GM12878 (cell line): Measurements from ENCODE around the gene HNRNPH1. TPM values are rescaled to one million over a fixed set of nuclear protein-coding genes. Genes with fewer than 3 reads are reported as not detected.

Experiments used
- ATAC-seq: fragments of 200-7000 bp; cut with Tn5 transposase; 3 replicates; pipeline ENCODE4 v1.9.1; 2020; ENCODE audit warnings: mild to moderate bottlenecking, moderate library complexity
- BruUV-seq: library from RNA; stranded (reverse); fragments of 400-500 nt; replicated peaks from 2 replicates; lab custom pipeline; 2021; lab: Mats Ljungman, UMichigan
- CTCF ChIA-PET: fragments of 300-600 bp; sonication (Branson Sonifier 250); formaldehyde crosslinking; extraction: SDS; loops from one replicate; lab custom pipeline; 2021; ENCODE audit warnings: inconsistent platforms; lab: Yijun Ruan, JAX
- POLR2A ChIA-PET: fragments of 350-600 bp; formaldehyde crosslinking; extraction: SDS; loops from one replicate; lab custom pipeline; 2021; ENCODE audit warnings: inconsistent platforms; lab: Charles Lee
- RAD21 ChIA-PET: fragments of 300-600 bp; sonication (Branson Sonifier 250); formaldehyde crosslinking; loops from one replicate; lab custom pipeline; 2023; ENCODE audit warnings: antibody characterized with exemption; ENCODE audit not compliant: unreplicated experiment; lab: Charles Lee
- SMC1A ChIA-PET: fragments of 300-600 bp; sonication (Branson Sonifier 250); formaldehyde crosslinking; loops from one replicate; lab custom pipeline; 2023; ENCODE audit not compliant: unreplicated experiment, uncharacterized antibody; lab: Charles Lee
- DNase-seq: peaks from one replicate; pipeline ENCODE4 v3.0.0-alpha.2; 2011; ENCODE audit warnings: low read depth, low spot score
- FAIRE-seq: peaks from 3 replicates; lab custom pipeline; 2011; peaks lifted over from hg19 to GRCh38; lab: Jason Lieb, UNC
- H2AFZ ChIP-seq: 2 replicates; pipeline ENCODE4 v1.6.0; 2011; ENCODE audit warnings: low read depth, low read length, control low read depth; ENCODE audit not compliant: control insufficient read depth
- H3K27ac ChIP-seq: 2 replicates; pipeline ENCODE4 v1.5.1; 2011; ENCODE audit warnings: control low read depth; ENCODE audit not compliant: control insufficient read depth, insufficient read depth
- H3K27me3 ChIP-seq, 2 experiments: replicated peaks in 1 of 2; 2 replicates each; pipeline versions ENCODE4 v1.6.0 to v1.6.1; 2011; ENCODE audit warnings: low read length in 1 of 2; ENCODE audit not compliant: control insufficient read depth in 2 of 2, insufficient read depth in 2 of 2
- H3K36me3 ChIP-seq, 2 experiments: 2 replicates each; pipeline ENCODE4 v1.5.1; 2011; ENCODE audit warnings: low read length in 1 of 2; ENCODE audit not compliant: control insufficient read depth in 2 of 2, insufficient read depth in 2 of 2
- H3K4me1 ChIP-seq: 2 replicates; pipeline ENCODE4 v1.6.1; 2011; ENCODE audit warnings: mild to moderate bottlenecking, low read length, moderate library complexity, mixed read lengths; ENCODE audit not compliant: control insufficient read depth, insufficient read depth
- H3K4me2 ChIP-seq: 2 replicates; pipeline ENCODE4 v1.6.0; 2011; ENCODE audit warnings: control low read depth; ENCODE audit not compliant: control insufficient read depth, insufficient read depth
- H3K4me3 ChIP-seq: fragments of 200-600 bp; sonication (generic); 2 replicates; pipeline ENCODE4 v1.5.1; 2016
- H3K79me2 ChIP-seq: 2 replicates; pipeline ENCODE4 v1.6.0; 2011; ENCODE audit warnings: low read length; ENCODE audit not compliant: control insufficient read depth, insufficient read depth
- H3K9ac ChIP-seq: 2 replicates; pipeline ENCODE4 v1.8.0; 2011; ENCODE audit warnings: low read length, control low read depth, mixed read lengths; ENCODE audit not compliant: control insufficient read depth, insufficient read depth
- H3K9me3 ChIP-seq: replicated peaks from 3 replicates; pipeline ENCODE4 v1.5.1; 2011; ENCODE audit warnings: mild to moderate bottlenecking, low read length; ENCODE audit not compliant: control insufficient read depth, insufficient read depth
- H4K20me1 ChIP-seq: 2 replicates; pipeline ENCODE4 v1.6.0; 2011; ENCODE audit not compliant: control insufficient read depth, insufficient read depth
- CREB1 ChIP-seq: IDR thresholded peaks from 2 replicates; pipeline ENCODE4 v1.6.1; 2012; ENCODE audit warnings: low read depth, mild to moderate bottlenecking, inconsistent platforms
- CREM ChIP-seq: IDR thresholded peaks from 2 replicates; pipeline ENCODE4 v1.6.1; 2014; ENCODE audit warnings: antibody characterized with exemption, low read depth
- EZH2 ChIP-seq: IDR thresholded peaks from 2 replicates; pipeline ENCODE4 v1.6.1; 2012; ENCODE audit warnings: low read depth, mild to moderate bottlenecking, control low read depth, inconsistent platforms, low read length, borderline replicate concordance; ENCODE audit not compliant: control insufficient read depth
- FOS ChIP-seq: IDR thresholded peaks from 3 replicates; pipeline ENCODE4 v1.6.1; 2011; ENCODE audit warnings: borderline replicate concordance; ENCODE audit not compliant: insufficient read length; ENCODE audit errors: extremely low read depth
- KAT2A ChIP-seq: conservative IDR thresholded peaks from 2 replicates; pipeline ENCODE4 v1.6.1; 2011; ENCODE audit warnings: low read depth, low read length; ENCODE audit not compliant: control insufficient read depth
- NFXL1 ChIP-seq: fragments of 450-650 bp; IDR thresholded peaks from 2 replicates; pipeline ENCODE4 v1.6.1; 2017; ENCODE audit warnings: antibody characterized with exemption, mild to moderate bottlenecking, borderline replicate concordance
- NR2C1 ChIP-seq: fragments of 450-650 bp; IDR thresholded peaks from 2 replicates; pipeline ENCODE4 v1.6.1; 2017; ENCODE audit warnings: antibody characterized with exemption, mild to moderate bottlenecking, moderate library complexity
- SMAD1 ChIP-seq: fragments of 450-650 bp; IDR thresholded peaks from 2 replicates; pipeline ENCODE4 v1.6.1; 2018; ENCODE audit warnings: mild to moderate bottlenecking, low read depth; ENCODE audit not compliant: partially characterized antibody
- SMARCA5 ChIP-seq: fragments of 450-650 bp; IDR thresholded peaks from 2 replicates; pipeline ENCODE4 v1.6.1; 2017; ENCODE audit warnings: mild to moderate bottlenecking
- STAT3 ChIP-seq: IDR thresholded peaks from 2 replicates; pipeline ENCODE4 v1.6.1; 2011; ENCODE audit warnings: low read depth, low read length, improper control_type of control experiment
- ZNF217 ChIP-seq: fragments of 450-650 bp; IDR thresholded peaks from 2 replicates; pipeline ENCODE4 v1.6.1; 2017; ENCODE audit warnings: antibody characterized with exemption, mild to moderate bottlenecking
- ZZZ3 ChIP-seq: IDR thresholded peaks from 2 replicates; pipeline ENCODE4 v1.6.1; 2011; ENCODE audit warnings: low read depth; ENCODE audit not compliant: control insufficient read depth, insufficient read length
- WGBS: methylation state at CpG from one replicate; pipeline ENCODE4 v1.1.6; 2016; ENCODE audit warnings: low lambda C conversion rate; ENCODE audit not compliant: insufficient replicate concordance, insufficient coverage; ENCODE audit errors: missing lambda C conversion rate; 5-methylcytosine and 5-hydroxymethylcytosine counted together
- in situ Hi-C: fragments of 300-500 bp; cut with MboI; formaldehyde crosslinking; loops from 9 replicates; pipeline ENCODE4 v1.14.3; 2018; ENCODE audit warnings: mixed read lengths
- intact Hi-C: fragments of 100-400 bp; cut with micrococcal nuclease; formaldehyde crosslinking; loops from one replicate; pipeline ENCODE4 v1.14.2; 2022; ENCODE audit not compliant: unreplicated experiment
- polyA plus RNA-seq, 11 experiments: library from polyadenylated mRNA; depleted of rRNA in 4 of 11; unstranded in 6 of 11; stranded (reverse) in 5 of 11; fragments of >200 nt; fragmentation: Nextera tagmentation in 4 of 11; fragmentation: Illumina TruSeq in 1 of 11; extraction: Ambion mirVana in 4 of 11; extraction: Trizol in 1 of 11; gene quantifications; 1 replicate in 1 of 11; 2 replicates in 10 of 11; pipeline versions ENCODE4 v1.2.1 to v1.2.3, GENCODE V29; 2011 to 2016; ENCODE audit warnings: inconsistent platforms in 2 of 11, missing spikeins in 2 of 11, low read depth in 1 of 11
- total RNA-seq, 4 experiments: library from RNA; depleted of rRNA in 3 of 4; stranded (reverse); fragments of >200 nt in 3 of 4; fragmentation: Illumina TruSeq in 1 of 4; extraction: Trizol in 1 of 4; gene quantifications; 2 replicates each; pipeline versions ENCODE4 v1.2.1 to v1.2.3, GENCODE V29; 2013 to 2021
- TF ChIP-seq, protein P1 (sequence below): IDR thresholded peaks from 2 replicates; pipeline ENCODE4 v1.6.1; 2011; ENCODE audit warnings: low read depth, mild to moderate bottlenecking, low read length, moderate library complexity, borderline replicate concordance; ENCODE audit errors: extremely low read depth
- TF ChIP-seq, protein P2 (sequence below): fragments of 450-650 bp; IDR thresholded peaks from 2 replicates; pipeline ENCODE4 v1.6.1; 2017; ENCODE audit warnings: borderline replicate concordance
- TF ChIP-seq, protein P3 (sequence below): IDR thresholded peaks from 2 replicates; pipeline ENCODE4 v1.6.1; 2011; ENCODE audit warnings: mild to moderate bottlenecking, low read depth, low read length, moderate library complexity; ENCODE audit not compliant: insufficient replicate concordance
- TF ChIP-seq, protein P4 (sequence below): IDR thresholded peaks from 2 replicates; pipeline ENCODE4 v1.6.1; 2012; ENCODE audit warnings: low read length, inconsistent platforms

Gene HNRNPH1
- total and polyA plus RNA-seq, 10 of the 15 experiments (the other 5 are each of a cell fraction or from before 2014, with no cell fraction given): 184 to 780 (median 690) TPM

DNA sequence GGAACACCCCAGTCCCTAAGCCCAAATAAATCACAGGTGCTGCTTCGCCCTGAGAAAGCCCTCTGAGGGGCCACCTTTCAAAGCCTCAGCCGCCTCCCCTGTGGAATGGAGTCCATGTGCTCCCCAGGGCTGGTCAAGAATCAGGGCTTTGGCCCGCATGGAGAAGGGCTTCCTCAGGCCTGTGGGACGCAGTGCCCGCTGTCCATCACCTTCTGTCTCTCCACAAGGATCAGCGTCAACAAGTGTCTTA is 16.6 kb downstream of the HNRNPH1 start:
- Histone ChIP-seq H3K4me1 (no peaks in the 10 kb centered on the region), H3K9ac (no peak overlapping the region), H4K20me1 (0 out of 2 replicates have a peak, but pooled peaks cover 2% of the 10 kb centered on the region), H3K27ac (no peak overlapping the region), H3K4me3 (no peak overlapping the region), H2AFZ (no peak overlapping the region), H3K36me3 (peaks cover 11 to 23% of the 10 kb centered on the region in 2 experiments), H3K79me2 (no peaks in the 10 kb centered on the region), H3K27me3 (no peaks in the 10 kb centered on the region), H3K4me2 (no peak overlapping the region), H3K9me3 (no peaks in the 10 kb centered on the region)
- TF ChIP-seq FOS: no peak
- no peak for TF ChIP-seq SMARCA5
- TF ChIP-seq ZNF217: no peak
- TF ChIP-seq NFXL1: no peak
- no peak for TF ChIP-seq SMAD1
- TF ChIP-seq EZH2: no peak
- TF ChIP-seq, protein P1, sequence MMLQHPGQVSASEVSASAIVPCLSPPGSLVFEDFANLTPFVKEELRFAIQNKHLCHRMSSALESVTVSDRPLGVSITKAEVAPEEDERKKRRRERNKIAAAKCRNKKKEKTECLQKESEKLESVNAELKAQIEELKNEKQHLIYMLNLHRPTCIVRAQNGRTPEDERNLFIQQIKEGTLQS: no peak
- TF ChIP-seq, protein P2, sequence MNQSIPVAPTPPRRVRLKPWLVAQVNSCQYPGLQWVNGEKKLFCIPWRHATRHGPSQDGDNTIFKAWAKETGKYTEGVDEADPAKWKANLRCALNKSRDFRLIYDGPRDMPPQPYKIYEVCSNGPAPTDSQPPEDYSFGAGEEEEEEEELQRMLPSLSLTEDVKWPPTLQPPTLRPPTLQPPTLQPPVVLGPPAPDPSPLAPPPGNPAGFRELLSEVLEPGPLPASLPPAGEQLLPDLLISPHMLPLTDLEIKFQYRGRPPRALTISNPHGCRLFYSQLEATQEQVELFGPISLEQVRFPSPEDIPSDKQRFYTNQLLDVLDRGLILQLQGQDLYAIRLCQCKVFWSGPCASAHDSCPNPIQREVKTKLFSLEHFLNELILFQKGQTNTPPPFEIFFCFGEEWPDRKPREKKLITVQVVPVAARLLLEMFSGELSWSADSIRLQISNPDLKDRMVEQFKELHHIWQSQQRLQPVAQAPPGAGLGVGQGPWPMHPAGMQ: no peak
- no peak for TF ChIP-seq ZZZ3
- TF ChIP-seq, protein P3, sequence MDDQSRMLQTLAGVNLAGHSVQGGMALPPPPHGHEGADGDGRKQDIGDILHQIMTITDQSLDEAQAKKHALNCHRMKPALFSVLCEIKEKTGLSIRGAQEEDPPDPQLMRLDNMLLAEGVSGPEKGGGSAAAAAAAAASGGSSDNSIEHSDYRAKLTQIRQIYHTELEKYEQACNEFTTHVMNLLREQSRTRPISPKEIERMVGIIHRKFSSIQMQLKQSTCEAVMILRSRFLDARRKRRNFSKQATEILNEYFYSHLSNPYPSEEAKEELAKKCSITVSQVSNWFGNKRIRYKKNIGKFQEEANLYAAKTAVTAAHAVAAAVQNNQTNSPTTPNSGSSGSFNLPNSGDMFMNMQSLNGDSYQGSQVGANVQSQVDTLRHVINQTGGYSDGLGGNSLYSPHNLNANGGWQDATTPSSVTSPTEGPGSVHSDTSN: no peak
- TF ChIP-seq CREM: no peak
- TF ChIP-seq STAT3: no peak
- TF ChIP-seq KAT2A: no peak
- no peak for TF ChIP-seq CREB1
- TF ChIP-seq NR2C1: no peak
- TF ChIP-seq, protein P4, sequence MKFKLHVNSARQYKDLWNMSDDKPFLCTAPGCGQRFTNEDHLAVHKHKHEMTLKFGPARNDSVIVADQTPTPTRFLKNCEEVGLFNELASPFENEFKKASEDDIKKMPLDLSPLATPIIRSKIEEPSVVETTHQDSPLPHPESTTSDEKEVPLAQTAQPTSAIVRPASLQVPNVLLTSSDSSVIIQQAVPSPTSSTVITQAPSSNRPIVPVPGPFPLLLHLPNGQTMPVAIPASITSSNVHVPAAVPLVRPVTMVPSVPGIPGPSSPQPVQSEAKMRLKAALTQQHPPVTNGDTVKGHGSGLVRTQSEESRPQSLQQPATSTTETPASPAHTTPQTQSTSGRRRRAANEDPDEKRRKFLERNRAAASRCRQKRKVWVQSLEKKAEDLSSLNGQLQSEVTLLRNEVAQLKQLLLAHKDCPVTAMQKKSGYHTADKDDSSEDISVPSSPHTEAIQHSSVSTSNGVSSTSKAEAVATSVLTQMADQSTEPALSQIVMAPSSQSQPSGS: no peak
- SMC1A ChIA-PET: interaction anchor here (1.2 kb wide), 1 partner anchor 65 kb away, joined by 3 read pairs; no protein-coding TSS in a partner anchor
- no peak for DNase-seq
- CTCF ChIA-PET: no interaction called here
- WGBS: 88% methylated on average over 6 of the region's 6 CpGs
- no peak for ATAC-seq
- POLR2A ChIA-PET: interaction anchor here (1.0 kb wide), 1 partner anchor 17 kb away, joined by 3 read pairs; the partner anchor contains the start of gene HNRNPH1
- in situ Hi-C loops (no loop called here), intact Hi-C loops (no loop called here)
- no TSS peak for BruUV-seq
- no peak for FAIRE-seq
- RAD21 ChIA-PET: no interaction called here
